IPS-20b (cell line): ENCODE data around the gene LPP.

ENCODE experiments used
- H3K27ac ChIP-seq: one replicate; pipeline ENCODE4 v1.5.1; 2013; ENCODE audit warnings: low read length
- H3K27me3 ChIP-seq: 2 replicates; pipeline ENCODE4 v1.6.1; 2013; ENCODE audit warnings: mild to moderate bottlenecking, low read length, inconsistent platforms; ENCODE audit not compliant: insufficient read depth
- H3K36me3 ChIP-seq: 2 replicates; pipeline ENCODE4 v1.6.1; 2013; ENCODE audit warnings: low read depth, mild to moderate bottlenecking, inconsistent platforms, low read length, moderate library complexity; ENCODE audit not compliant: insufficient read depth
- H3K4me1 ChIP-seq: 2 replicates; pipeline ENCODE4 v1.6.1; 2013; ENCODE audit warnings: mild to moderate bottlenecking, control low read depth, inconsistent platforms, low read length, moderate library complexity; ENCODE audit not compliant: insufficient read depth
- H3K4me3 ChIP-seq: 2 replicates; pipeline ENCODE4 v1.5.1; 2013; ENCODE audit warnings: mild to moderate bottlenecking, low read length, inconsistent platforms
- H3K9ac ChIP-seq: 2 replicates; pipeline ENCODE4 v1.6.1; 2013; ENCODE audit warnings: low read depth, mild to moderate bottlenecking, inconsistent platforms, low read length, moderate library complexity
- H3K9me3 ChIP-seq: 2 replicates; pipeline ENCODE4 v1.6.1; 2013; ENCODE audit warnings: mild to moderate bottlenecking, low read depth, low read length, inconsistent platforms; ENCODE audit not compliant: insufficient read depth

The LPP gene

DNA sequence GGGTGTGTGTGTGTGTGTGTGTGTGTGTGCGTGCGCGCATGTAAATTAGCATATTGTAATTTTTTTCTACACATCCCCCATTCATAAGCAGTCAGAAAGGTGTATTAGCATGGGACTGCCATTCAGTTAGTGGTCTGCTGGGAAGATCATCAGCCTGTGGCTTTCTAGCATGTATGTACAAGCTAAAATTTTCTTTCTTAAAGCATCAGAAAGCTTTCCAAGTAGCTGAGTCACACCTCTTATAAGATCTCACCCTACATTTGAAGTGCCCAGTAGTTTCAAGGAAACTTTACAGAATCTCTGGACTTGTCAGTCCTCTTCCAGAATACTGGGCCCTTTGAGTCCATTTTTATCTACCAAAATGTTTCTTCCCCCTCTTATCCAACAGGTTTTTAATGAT, 606.5 kb downstream of the LPP start:
- Histone ChIP-seq H3K4me1 (no peaks in the 10 kb centered on the region), H3K27ac (no peak overlapping the region), H3K36me3 (no peaks in the 10 kb centered on the region), H3K4me3 (no peak overlapping the region), H3K9me3 (no peaks in the 10 kb centered on the region), H3K9ac (no peak overlapping the region), H3K27me3 (no peaks in the 10 kb centered on the region)

- no peak overlapping the region for H3K27ac ChIP-seq
These were observed 607.5 kb downstream of the LPP start for GRCh38 chr3:188761439-188761838.

DNA sequence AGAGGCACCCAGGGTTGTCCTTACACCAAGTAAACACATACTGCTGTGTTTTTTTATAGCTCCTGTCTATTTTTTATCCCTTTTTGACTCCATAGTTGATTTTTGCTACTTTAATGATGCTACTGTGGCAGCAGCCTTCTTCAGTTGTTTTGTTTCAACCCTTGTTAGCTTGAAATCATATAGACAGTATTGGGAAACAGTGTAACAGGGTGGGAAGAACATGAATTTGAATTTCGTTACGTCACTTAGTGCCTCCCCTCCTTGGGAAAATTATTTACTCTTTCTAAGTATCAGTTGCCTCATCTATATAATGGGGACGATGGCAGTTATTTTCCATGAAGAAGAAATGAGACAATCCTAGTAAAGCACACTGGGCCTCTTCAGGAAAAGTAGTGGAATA, 608.0 kb downstream of the LPP start:
- Histone ChIP-seq H3K27me3 (no peaks in the 10 kb centered on the region), H3K4me3 (no peak overlapping the region), H3K9ac (no peak overlapping the region), H3K27ac (no peak overlapping the region), H3K9me3 (no peaks in the 10 kb centered on the region), H3K4me1 (no peaks in the 10 kb centered on the region), H3K36me3 (no peaks in the 10 kb centered on the region)

More at GRCh38 chr3:188761439-188761838, 607.5 kb downstream of the LPP start:
- Histone ChIP-seq H3K9me3 (no peaks in the 10 kb centered on the region), H3K36me3 (no peaks in the 10 kb centered on the region), H3K4me3 (no peak overlapping the region), H3K4me1 (no peaks in the 10 kb centered on the region), H3K9ac (no peak overlapping the region), H3K27me3 (no peaks in the 10 kb centered on the region)

DNA sequence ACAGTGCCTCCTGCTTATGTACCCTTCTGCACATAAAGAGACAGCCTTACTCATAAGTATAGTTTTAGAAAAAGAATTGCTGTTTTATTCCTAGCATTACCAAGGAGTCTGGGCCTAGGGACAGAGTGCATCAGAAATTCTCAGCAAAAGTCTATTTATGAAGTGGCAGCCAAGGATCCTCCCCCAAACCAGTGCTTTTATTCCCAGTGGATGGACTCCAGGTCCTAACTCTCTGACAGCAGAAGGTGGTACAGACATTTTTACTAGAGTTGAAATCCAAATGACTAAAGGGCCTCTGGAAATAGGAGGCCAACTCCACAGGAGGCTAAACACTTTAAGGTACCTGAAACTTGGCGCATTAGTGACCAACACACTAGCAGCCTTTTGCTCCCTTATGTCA, 610.7 kb downstream of the LPP start:
- Histone ChIP-seq H3K27me3 (no peaks in the 10 kb centered on the region), H3K4me3 (no peak overlapping the region), H3K36me3 (no peaks in the 10 kb centered on the region), H3K9ac (no peak overlapping the region), H3K4me1 (no peaks in the 10 kb centered on the region), H3K9me3 (no peaks in the 10 kb centered on the region), H3K27ac (no peak overlapping the region)

DNA sequence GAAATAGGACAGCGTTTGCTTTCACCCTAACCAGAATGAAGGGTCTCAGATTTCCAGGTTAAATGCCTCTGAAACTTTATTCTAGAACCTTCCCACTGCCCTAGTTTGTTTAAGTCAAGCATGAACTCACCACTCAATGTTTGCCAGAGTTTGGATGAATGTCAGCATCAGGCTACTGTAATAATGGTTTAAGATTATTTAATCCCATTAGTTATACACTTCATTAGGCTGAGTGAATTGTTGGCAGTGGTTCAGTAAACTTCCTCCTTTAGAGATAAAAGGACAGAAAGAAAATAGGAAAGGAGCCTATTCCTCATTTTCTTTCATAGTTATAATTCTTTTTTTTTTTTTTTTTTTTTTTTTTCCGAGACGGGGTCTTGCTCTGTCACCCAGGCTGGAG, 615.9 kb downstream of the LPP start:
- H3K27me3 ChIP-seq: no peaks in the 10 kb centered on the region
- H3K27ac ChIP-seq: no peak overlapping the region
- no peaks in the 10 kb centered on the region for H3K9me3 ChIP-seq
- no peaks in the 10 kb centered on the region for H3K36me3 ChIP-seq
- no peak overlapping the region for H3K9ac ChIP-seq
- no peaks in the 10 kb centered on the region for H3K4me1 ChIP-seq
- H3K4me3 ChIP-seq: no peak overlapping the region

DNA sequence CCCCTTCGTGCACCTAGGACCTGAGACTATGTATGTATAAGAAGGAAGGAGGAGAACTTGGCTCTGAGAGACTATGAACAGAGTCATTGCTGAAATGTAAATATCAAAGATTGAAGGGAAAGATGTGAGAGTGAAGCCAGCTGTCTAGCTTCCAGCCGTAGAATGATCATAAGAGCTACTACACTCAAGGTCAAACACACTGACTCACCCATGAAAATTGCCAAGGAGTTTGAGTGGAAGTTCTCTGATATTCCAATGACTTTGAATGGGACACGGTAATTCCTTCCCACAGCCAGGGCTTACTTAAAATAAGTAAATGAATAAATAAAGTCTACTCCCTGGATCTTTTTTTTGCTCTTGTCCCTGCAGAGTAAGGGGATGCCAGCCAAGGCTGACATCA, 618.9 kb downstream of the LPP start:
- peaks cover 7% of the 10 kb centered on the region; the same call in 1 of the 2 replicates for H3K4me1 ChIP-seq
- H3K9me3 ChIP-seq: no peaks in the 10 kb centered on the region
- H3K27ac ChIP-seq: no peak overlapping the region
- H3K9ac ChIP-seq: no peak overlapping the region
- H3K36me3 ChIP-seq: no peaks in the 10 kb centered on the region
- H3K4me3 ChIP-seq: no peak overlapping the region
- no peaks in the 10 kb centered on the region for H3K27me3 ChIP-seq

GRCh38 chr3:188775412-188775811, 621.5 kb downstream of the LPP start:
- no peak overlapping the region for H3K9ac ChIP-seq
- H3K4me3 ChIP-seq: no peak overlapping the region
- H3K27me3 ChIP-seq: no peaks in the 10 kb centered on the region
- no peaks in the 10 kb centered on the region for H3K9me3 ChIP-seq
- H3K36me3 ChIP-seq: no peaks in the 10 kb centered on the region
- H3K4me1 ChIP-seq: peaks cover 12% of the 10 kb centered on the region; the same call in 1 of the 2 replicates
- H3K27ac ChIP-seq: no peak overlapping the region

GRCh38 chr3:188776447-188776846, 622.5 kb downstream of the LPP start:
- Histone ChIP-seq H3K4me1 (peaks cover 12% of the 10 kb centered on the region; the same call in 1 of the 2 replicates), H3K9me3 (no peaks in the 10 kb centered on the region), H3K9ac (no peak overlapping the region), H3K36me3 (no peaks in the 10 kb centered on the region), H3K27ac (no peak overlapping the region), H3K4me3 (no peak overlapping the region), H3K27me3 (no peaks in the 10 kb centered on the region)

DNA sequence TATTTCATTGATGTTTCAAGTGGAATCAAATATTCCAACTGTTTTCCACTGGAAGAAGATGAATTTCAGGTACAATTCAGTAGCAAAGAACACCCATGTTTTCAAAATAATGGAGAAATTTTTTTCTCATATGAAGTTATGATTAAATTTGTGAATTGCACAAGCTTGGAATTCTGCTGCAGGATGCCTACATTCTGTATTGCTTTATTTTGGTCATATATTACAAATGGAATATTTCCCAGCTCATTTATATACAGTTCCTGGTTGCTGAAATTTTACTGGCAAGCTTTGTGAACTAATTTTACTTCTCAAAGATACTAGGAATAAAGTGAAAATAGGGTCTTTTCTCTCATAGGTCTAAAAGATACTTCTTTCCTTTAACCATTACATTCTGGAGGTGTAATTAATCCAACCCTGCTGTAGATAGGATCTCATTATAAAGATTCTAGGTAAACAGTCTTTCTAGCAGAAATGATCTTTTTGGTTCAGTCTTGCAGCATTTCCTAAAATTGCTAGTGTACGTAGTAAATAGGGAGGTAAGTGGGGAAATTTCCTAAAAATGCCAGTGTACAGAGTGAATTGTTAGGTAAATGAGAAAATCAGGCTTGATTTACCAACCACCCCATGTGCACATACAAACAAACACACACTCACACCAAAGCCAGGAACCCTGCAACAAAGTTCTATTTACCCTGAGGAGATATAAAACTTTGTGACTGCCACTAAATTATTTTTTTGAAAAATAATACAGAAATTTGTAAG, 624.3 kb downstream of the LPP start:
- Histone ChIP-seq H3K36me3 (no peaks in the 10 kb centered on the region), H3K4me3 (no peak overlapping the region), H3K9ac (no peak overlapping the region), H3K27ac (no peak overlapping the region), H3K4me1 (peaks cover 12% of the 10 kb centered on the region; the same call in 1 of the 2 replicates), H3K27me3 (no peaks in the 10 kb centered on the region), H3K9me3 (no peaks in the 10 kb centered on the region)

DNA sequence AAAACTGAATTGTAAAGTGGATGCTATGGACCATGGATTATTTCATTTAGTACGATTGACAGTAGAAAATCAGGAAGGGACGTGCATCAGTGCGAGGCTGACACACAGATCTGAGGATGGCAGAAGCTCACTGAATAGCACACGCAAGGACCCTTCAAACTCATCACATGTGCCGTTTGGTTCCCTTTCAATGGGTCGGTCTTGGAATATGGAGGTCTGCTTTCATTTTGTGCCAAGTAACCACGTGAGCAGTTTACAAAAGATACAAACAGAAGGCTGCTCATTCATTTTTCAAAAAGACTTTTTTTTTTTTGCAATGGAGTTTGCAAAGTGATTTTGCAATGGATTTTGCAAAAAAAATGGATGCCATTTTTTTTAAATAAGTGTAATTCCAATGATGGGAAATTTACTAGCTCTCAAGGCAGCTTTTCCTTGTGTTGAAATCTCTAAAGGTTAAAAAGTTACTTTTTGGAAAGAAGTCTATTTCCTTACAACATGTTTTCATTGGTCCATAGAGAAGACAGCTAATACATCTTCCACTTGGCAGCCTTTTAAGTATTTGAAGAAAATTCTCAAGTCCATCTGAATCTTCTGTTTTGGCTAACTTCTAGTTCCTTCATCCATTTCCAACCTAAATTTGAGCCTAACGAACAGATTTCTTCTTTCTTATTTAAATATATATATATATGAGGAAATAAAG, 625.5 kb downstream of the LPP start:
- H3K4me3 ChIP-seq: no peak overlapping the region
- H3K27ac ChIP-seq: no peak overlapping the region
- H3K9ac ChIP-seq: no peak overlapping the region
- no peaks in the 10 kb centered on the region for H3K36me3 ChIP-seq
- peaks cover 12% of the 10 kb centered on the region; the same call in 1 of the 2 replicates for H3K4me1 ChIP-seq
- H3K9me3 ChIP-seq: no peaks in the 10 kb centered on the region
- H3K27me3 ChIP-seq: no peaks in the 10 kb centered on the region

DNA sequence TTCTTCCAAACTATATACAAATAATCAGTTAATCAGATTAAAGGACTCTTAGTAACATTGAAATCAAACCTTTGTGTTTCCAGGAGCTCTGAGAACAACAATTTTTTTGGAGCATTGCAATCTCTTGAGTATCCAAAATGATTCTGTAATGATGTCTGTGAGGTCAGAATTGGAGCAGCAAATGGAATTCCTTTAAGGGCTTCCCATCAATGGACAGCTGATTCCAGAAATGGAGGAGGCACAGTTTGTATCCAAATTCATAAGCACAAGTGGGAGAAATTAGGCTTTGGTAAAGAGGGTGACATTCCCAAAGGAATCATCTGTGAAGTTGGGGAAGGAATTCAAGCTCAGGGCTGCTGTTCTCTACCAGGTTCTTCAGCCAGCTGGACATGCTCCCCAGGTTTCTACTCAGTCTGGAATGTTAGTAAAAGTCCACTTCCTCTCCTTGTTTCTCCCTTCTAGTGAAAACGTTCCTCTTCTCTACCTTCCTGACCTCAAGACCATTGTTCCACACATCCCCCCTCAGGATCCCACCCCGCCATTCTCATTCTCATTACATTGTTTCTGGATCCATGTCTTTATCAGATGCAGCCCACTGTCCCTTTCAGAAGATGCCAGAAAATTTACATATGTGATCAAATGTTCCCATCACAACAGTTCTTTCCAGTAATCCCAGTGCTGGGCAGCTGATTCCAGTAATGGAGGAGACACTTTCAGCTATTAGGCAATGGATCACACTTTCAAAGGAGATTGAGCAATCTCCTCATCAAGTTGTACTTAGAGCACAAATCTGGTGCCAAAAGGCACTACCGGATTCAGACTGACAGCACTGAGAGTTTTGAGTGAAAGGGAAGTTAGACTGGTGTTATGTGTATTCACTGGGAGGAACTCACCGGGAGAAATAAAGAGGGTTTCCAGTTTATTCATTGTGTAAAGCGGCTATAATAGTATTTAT, 626.5 kb downstream of the LPP start:
- Histone ChIP-seq H3K36me3 (no peaks in the 10 kb centered on the region), H3K9me3 (no peaks in the 10 kb centered on the region), H3K4me3 (no peak overlapping the region), H3K27ac (no peak overlapping the region), H3K9ac (no peak overlapping the region), H3K4me1 (peaks cover 12% of the 10 kb centered on the region; the same call in 1 of the 2 replicates), H3K27me3 (no peaks in the 10 kb centered on the region)
